ENCODE measurements around the gene PLCB4. TPM values are rescaled to one million over a fixed set of nuclear protein-coding genes. Genes with fewer than 3 reads are reported as not detected.

PLCB4 gene
- total RNA-seq, 1 donor from 2014 or later, result 5.3 TPM

DNA sequence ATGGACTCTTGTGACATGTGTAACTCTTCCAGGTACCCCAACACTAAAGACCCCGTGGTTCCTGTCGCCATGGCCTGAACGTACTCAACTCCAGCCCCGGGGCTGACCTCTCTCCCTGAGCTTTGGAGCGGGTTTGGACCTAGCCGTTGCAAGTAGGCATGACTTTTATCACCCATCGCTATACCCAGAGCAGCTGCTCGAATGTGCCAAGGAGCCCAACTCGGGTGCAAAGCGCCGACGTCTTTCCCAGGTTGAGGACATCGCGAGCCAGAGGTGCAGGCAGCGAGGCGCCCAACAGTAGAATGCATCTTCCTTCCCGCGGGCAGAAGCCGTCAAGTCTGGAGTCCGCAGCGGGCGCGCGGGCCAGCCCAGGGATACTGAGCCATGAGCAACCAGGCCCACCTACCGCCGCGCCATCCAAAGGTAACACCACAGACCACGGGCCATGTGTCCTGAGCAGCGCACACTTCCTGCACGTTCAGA lies 439.9 kb downstream of the PLCB4 start:
- no peak for DNase-seq (ENCODE audit: low spot score)

DNA sequence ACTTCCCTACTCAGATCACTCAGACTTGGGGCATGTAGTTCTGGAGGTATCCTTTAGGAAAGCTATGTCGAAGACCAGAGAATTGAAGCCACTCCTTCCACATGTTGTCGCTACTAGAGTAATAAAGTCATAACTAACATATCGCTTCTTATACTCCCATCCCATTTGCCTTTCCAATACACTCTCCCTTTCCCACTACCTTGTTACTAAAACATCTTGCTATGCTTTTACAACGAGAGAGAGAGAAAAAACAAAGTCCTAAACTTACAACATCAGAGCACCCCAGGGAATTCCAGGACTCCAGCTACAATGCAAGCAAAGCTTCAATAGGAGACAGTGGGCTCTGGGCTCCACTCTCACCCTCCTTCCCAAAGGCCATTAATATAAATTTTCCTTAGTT lies 440.4 kb downstream of the PLCB4 start:
- no peak for DNase-seq (ENCODE audit: low spot score)

DNA sequence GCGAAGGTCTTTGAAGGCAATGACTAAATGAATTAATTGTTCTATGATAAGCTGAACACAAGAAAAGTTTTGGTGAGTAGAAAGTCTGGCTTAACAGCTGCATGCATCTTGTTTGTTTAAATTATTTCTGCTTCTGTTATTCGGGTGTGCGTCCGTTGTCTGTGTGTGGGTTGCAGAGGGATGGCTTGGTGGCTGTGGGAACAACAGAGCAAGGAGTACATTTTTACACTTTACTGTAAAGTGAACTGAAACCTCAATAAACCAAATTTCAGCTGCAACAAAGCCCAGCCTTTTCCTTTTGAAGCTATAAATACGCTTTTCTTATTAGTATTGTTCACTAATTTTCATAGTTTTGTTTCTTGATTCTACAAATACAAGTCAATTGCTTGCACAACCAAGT lies 442.0 kb downstream of the PLCB4 start:
- no peak for DNase-seq (ENCODE audit: low spot score)

DNA sequence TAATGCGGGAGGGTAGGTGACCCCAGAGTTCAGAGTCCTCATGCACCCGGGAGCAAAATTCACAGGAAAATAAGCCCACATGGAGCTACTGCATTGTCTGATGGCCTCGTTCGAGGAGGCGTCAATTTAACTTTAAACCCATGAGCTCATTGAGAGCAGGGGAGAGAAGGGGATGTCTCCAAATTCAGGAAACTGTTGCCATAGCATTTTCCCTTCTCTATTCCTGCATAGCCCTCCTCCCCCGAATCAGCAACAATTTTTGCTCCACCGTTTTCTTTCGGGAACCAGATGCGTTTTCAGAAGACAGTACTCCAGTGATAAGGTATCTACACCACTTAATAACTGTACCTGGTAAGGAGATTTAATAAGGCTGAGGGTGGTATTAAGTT lies 445.2 kb downstream of the PLCB4 start:
- no peak for DNase-seq (ENCODE audit: low spot score)

GRCh38 chr20:9514461-9515213 lies 445.8 kb downstream of the PLCB4 start, which contains the start of gene LAMP5:
LAMP5 (plus strand) TSS chr20:9514590; CDS start chr20:9514853, 263 bp downstream.
- DNase-seq (ENCODE audit: low spot score), result no peak

DNA sequence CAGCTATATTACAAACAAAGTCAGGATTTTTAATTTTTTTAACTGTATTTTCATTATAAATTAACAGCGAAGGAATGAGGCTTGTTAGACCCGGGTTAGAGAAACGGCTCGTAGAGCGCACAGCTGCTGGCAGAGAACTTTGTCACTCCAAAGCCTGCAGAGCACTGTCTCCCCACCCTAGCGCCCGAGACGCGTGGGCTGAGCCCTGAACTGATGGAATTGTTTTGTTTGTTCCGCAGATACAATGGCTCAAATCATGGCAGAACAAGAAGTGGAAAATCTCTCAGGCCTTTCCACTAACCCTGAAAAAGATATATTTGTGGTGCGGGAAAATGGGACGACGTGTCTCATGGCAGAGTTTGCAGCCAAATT lies 446.3 kb downstream of the PLCB4 start:
- no peak for DNase-seq (ENCODE audit: low spot score)

DNA sequence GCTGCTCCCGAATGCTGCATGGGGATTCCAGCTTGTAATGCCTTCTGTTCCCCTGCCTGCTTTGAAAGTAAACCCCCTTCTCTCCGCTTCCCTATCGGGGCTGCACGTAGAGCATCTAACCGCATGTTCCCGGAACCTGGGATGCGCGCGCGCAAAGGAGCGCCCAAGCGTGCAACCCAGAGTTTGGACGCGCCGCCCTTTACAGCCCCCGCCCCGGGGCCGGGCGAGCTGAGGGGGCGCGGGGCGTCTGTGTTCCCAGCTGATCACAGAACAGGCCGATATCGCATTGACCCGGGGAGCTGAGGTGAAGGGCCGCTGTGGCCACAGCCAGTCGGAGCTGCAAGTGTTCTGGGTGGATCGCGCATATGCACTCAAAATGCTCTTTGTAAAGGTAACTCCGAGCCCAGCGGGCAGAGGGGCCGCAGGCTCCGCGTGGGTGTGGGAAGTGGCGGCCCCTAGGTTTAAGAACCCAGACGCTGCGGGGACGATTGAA lies 446.9 kb downstream of the PLCB4 start:
- DNase-seq (ENCODE audit: low spot score), result no peak

DNA sequence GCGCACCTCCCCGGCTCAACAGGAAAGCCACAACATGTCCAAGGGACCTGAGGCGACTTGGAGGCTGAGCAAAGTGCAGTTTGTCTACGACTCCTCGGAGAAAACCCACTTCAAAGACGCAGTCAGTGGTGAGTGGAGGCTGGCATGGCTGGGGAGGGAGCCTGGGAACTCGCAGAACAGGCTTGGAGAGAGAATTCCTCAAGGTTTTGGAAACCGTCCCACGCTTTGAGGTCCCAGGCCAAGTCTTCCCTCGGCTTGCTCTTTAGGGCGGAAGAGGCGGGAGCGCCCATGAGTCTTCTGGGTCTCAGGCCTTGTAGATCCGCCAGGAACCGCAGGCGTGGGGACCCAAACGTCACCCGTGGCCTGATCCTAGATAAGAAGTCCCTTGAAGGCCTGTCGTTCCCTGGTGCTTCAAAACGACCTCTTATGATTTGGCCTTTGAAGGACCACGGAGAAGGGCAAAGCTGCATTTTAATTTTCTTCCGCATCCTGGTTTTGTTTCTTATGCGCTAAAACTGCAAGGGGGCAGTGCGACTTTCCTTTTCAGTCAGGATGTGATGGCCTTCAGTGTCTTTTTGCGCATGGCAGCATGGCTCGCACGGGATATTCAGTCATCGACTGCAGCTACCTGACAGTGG lies 447.5 kb downstream of the PLCB4 start:
- DNase-seq (ENCODE audit: low spot score), result no peak

DNA sequence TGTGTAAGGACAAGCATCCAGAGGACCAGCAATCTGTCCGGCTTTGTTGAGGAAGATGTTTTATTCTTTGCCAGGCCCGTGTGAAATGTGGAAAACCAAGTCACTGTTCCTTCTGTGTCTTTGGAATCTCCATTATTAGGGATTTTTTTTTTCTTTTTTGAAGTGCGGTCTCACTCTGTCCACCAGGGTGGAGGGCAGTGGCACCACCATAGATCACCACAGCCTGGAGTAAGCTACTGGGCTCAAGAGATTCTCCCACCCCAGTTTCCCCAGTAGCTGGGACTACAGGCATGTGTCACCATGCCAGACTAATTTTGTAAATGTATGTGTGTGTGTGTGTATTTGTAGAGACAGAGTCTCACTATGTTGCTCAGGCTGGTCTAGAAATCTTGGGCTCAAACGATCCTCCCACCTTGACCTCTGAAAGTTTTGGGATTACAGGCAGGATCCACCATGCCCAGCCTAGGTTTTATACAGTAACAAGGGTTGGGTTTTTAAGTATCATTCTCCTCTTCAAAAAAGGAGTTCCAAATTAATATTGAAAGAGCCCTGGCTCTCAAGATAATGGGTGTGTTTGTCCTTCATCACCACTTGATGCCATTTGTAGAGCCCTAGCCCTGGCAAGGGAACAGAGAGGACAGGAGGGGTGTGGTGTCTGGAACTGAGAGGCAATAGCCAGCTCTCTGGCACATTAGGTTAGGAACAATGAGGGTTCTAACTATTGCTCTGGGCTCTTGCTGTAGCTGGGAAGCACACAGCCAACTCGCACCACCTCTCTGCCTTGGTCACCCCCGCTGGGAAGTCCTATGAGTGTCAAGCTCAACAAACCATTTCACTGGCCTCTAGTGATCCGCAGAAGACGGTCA lies 448.6 kb downstream of the PLCB4 start:
- DNase-seq (ENCODE audit: low spot score), result no peak

- DNase-seq (ENCODE audit: low spot score), result no peak
These were observed 449.8 kb downstream of the PLCB4 start for GRCh38 chr20:9518576-9519175.

GRCh38 chr20:9520086-9520485 lies 451.2 kb downstream of the PLCB4 start:
- DNase-seq (ENCODE audit: low spot score), result no peak

GRCh38 chr20:9523636-9524035 lies 454.7 kb downstream of the PLCB4 start:
- no peak for DNase-seq (ENCODE audit: low spot score)
